HG02938 (cell line): Measurements from ENCODE around the gene ESYT3.

ENCODE experiments used
- ATAC-seq: cut with Tn5 transposase; IDR thresholded peaks from one replicate; pipeline ENCODE4 v1.9.1; 2021; ENCODE audit warnings: mild to moderate bottlenecking, moderate library complexity; ENCODE audit not compliant: unreplicated experiment

Gene ESYT3, protein sequence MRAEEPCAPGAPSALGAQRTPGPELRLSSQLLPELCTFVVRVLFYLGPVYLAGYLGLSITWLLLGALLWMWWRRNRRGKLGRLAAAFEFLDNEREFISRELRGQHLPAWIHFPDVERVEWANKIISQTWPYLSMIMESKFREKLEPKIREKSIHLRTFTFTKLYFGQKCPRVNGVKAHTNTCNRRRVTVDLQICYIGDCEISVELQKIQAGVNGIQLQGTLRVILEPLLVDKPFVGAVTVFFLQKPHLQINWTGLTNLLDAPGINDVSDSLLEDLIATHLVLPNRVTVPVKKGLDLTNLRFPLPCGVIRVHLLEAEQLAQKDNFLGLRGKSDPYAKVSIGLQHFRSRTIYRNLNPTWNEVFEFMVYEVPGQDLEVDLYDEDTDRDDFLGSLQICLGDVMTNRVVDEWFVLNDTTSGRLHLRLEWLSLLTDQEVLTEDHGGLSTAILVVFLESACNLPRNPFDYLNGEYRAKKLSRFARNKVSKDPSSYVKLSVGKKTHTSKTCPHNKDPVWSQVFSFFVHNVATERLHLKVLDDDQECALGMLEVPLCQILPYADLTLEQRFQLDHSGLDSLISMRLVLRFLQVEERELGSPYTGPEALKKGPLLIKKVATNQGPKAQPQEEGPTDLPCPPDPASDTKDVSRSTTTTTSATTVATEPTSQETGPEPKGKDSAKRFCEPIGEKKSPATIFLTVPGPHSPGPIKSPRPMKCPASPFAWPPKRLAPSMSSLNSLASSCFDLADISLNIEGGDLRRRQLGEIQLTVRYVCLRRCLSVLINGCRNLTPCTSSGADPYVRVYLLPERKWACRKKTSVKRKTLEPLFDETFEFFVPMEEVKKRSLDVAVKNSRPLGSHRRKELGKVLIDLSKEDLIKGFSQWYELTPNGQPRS

GRCh38 chr3:138434276-138434874, at the start of gene ESYT3:
Gene ESYT3, plus strand, starts transcription at chr3:138434616. Its CDS starts 183 bp downstream, at chr3:138434799.
- no peak for ATAC-seq

DNA sequence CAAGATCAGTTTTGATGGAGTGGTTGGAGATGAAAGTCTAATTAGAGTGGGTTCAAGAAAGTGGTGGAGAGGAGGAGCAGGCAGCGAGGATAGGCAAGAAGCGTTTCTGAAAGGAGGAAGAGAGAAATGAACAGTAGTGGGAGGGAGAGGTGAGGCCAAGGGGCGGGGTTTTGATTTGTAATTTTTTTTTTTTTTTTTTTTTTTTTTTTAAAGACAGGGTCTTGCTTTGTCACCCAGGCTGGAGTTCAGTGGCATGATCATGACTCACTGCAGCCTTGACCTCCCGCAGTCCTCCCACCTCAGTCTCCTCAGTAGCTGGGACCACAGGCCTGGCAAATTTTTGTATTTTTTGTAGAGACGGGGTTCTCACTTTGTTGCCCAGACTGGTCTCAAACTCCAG, 49.4 kb upstream of the ESYT3 start:
- no peak for ATAC-seq

- ATAC-seq: no peak
Observed at GRCh38 chr3:138389144-138389601, 45.2 kb upstream of the ESYT3 start.

GRCh38 chr3:138389841-138390581, 44.4 kb upstream of the ESYT3 start:
- no peak for ATAC-seq

GRCh38 chr3:138390582-138390932, 43.9 kb upstream of the ESYT3 start:
- ATAC-seq: no peak

DNA sequence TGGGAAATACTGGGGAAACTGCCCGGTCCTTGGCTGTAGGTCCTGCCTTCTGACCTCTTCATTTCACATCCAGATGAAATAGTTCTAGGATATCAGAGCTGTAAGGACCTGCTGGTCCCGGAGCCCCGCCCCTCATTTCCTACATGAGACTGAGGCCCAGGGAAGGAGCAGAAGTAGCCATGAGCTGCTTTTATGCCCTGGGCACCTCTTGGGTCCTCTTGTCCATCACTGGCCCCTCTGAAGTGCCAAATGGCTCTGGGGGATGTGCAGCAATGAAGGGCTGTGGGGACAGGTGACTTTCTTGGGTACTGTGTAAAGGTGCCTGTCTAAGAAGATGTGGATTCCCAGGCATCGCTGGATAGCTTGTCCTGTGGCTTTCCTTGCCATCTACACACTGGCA, 40.3 kb upstream of the ESYT3 start:
- no peak for ATAC-seq

DNA sequence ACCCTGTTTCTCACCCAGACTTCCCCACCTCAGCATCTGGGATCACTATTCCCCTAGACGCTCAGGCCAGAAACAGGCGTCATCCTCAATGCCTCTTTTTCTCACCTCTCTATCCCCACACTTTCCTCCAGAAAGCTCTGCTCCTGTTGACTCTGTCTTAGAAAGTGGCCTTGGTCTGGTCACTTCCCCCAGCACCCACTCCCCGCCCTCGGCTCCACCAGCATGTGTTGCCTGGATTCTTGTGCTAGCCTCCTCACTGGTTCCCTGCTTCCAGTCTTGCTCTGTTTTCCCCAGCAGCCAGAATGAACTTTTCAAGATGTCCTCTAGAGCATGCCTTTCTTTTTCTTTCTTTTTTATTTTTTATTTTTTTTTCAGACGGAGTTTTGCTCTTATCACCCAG, 39.7 kb upstream of the ESYT3 start:
- ATAC-seq: no peak

- no peak for ATAC-seq
Observed at GRCh38 chr3:138395865-138396751, 38.3 kb upstream of the ESYT3 start.

DNA sequence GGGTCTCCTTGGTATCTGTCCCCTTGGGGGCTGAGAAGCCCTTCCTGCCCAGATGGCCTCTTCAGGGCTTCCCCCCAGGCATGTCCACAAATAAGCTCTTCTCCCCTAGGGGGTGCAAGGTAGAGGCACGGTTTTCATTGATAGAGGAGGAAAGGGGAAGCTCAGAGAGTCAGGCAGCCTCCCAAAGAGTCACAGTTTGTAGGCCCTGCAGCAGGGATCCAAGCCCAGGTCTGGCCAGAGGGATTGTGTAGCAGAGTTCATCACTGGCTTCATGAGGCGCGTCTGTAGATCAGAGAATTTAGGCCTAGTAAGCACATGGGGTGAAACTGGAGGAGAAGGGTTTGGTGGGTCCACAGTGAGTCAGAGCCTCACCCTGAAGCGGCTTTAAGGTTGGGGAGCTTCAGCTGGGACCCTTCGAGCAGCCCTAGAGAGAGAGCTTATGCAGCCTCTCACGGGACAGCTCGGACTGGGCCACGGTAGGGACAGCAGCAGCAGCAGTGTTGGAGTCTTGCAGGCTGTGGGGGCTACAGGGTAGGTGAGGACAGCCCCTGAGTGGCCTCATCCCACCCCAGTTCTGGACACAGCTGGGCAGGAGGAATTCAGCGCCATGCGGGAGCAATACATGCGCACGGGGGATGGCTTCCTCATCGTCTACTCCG, 37.5 kb upstream of the ESYT3 start:
- ATAC-seq: no peak

GRCh38 chr3:138397983-138398382, 36.4 kb upstream of the ESYT3 start:
- no peak for ATAC-seq

DNA sequence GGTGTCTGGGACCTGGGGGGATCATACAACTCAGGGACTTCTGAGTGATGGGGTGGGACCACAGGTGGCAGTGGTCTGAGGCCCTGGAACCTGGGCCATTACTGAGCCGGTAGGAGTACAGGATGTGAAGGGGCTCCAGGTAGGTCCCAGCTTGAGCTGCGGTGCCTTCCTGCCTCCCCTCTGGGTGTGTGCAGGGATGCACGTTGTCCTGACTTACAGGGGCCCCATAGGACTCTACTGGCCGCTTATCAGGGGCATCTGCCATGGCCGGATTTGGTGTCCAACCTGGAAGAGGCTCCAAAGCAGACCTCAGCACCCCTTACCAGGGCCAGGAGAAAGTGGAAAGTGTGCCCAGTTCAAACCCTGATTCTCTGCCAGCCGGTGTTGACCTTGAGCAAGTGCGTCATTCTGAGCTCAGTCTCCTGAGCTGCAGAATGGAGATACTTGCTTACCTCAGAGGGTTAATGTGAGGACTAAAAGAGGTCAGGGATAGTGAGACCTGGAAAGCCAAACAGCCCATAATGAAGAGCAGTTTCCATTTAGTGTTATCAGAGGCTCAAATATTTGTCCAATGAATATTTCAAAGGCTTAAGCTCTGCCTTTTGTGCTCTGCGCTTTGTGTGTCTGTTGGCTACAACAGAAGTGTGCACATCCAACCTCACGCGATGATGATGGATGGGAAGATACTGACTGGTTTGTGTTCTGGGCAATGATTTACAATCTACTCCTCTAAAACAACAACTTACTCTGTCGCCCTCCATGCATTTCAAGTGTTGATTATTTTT, 35.4 kb upstream of the ESYT3 start:
- ATAC-seq: no peak

GRCh38 chr3:138399766-138400165, 34.6 kb upstream of the ESYT3 start:
- ATAC-seq: no peak

DNA sequence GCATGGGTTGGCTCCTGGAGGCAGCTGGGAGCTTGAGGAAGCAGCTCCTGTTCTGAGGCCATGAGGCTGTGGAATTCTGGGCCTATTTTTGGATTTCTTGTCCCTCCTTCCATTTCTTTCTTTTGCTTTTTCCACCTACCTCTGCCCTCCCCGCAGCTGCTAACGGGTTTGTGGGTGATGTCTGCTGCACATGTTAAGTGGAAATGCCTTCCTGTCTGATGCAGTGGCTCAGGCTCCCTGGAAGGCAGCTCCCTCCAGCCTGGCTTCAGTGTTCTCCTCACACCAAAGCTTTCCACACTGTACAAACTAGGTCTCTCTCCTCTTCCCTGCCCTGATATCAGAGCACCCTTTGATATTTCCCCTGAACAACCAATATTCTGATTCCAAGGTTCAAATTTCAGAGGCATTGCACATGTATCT, 33.8 kb upstream of the ESYT3 start:
- no peak for ATAC-seq

- ATAC-seq: no peak
Observed at GRCh38 chr3:138401834-138402233, 32.6 kb upstream of the ESYT3 start.

DNA sequence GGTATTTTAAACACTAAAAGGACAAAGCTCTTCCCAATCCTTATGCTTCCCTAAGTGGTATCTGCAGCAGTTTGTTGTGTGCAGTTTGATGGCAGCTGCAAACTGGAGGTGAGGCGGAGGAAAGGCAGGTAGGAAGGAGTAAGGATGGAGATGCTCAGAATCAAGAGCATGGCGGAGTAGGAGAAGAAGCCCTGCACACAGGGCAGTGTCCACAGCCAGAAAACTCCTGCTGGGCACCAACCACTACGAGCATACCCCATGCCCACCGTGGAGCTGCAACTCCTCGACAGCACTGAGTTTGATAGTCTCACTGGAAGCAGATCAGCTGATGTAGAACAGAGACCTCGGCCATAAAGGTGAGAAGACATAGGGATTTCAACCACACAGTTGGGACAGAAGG, 30.3 kb upstream of the ESYT3 start:
- no peak for ATAC-seq

- ATAC-seq: no peak
Observed at GRCh38 chr3:138405001-138405400, 29.4 kb upstream of the ESYT3 start.

GRCh38 chr3:138405486-138405885, 28.9 kb upstream of the ESYT3 start:
- no peak for ATAC-seq

- no peak for ATAC-seq
Observed at GRCh38 chr3:138406606-138407005, 27.8 kb upstream of the ESYT3 start.
